Thymus (tissue), 14 donors: ENCODE results near the gene TMTC4. TPM values are rescaled to one million over a fixed set of nuclear protein-coding genes. Genes with fewer than 3 reads are reported as not detected.
"Not testable (repeated sequence)": the region's sequence is repeated elsewhere in the genome, so short reads cannot be mapped to it uniquely, and the experiment has no call there.

Source experiments
- DNase-seq, 9 donors: peaks; one replicate each; pipeline ENCODE4 v3.0.0-alpha.2; 2013; ENCODE audit warnings: low spot score in 9 of 9, low read depth in 6 of 9, missing footprints in 1 of 9
- H3K27ac ChIP-seq, 2 donors: one replicate each; pipeline ENCODE4 v1.5.1; 2013; ENCODE audit warnings: control low read depth in 1 of 2, low read depth in 1 of 2, low read length in 1 of 2, mild to moderate bottlenecking in 1 of 2, moderate library complexity in 1 of 2
- H3K27me3 ChIP-seq, 2 donors: one replicate each; pipeline ENCODE4 v1.5.1; 2013; ENCODE audit warnings: low read length in 1 of 2; ENCODE audit not compliant: control insufficient read depth in 2 of 2, insufficient read depth in 1 of 2
- H3K36me3 ChIP-seq, 2 donors: one replicate each; pipeline ENCODE4 v1.5.1; 2013; ENCODE audit warnings: low read length in 1 of 2, mild to moderate bottlenecking in 1 of 2, moderate library complexity in 1 of 2; ENCODE audit not compliant: control insufficient read depth in 2 of 2, insufficient read depth in 2 of 2
- H3K4me1 ChIP-seq, 2 donors: one replicate each; pipeline ENCODE4 v1.5.1; 2013; ENCODE audit warnings: low read length in 2 of 2; ENCODE audit not compliant: control insufficient read depth in 2 of 2, insufficient read depth in 2 of 2
- H3K4me3 ChIP-seq, 2 donors: one replicate each; pipeline ENCODE4 v1.5.1; 2013; ENCODE audit warnings: low read length in 2 of 2, control low read depth in 1 of 2, mild to moderate bottlenecking in 1 of 2
- H3K9me3 ChIP-seq, 2 donors: one replicate each; pipeline ENCODE4 v1.5.1; 2013; ENCODE audit warnings: low read length in 1 of 2, mild to moderate bottlenecking in 1 of 2; ENCODE audit not compliant: control insufficient read depth in 2 of 2, insufficient read depth in 1 of 2
- WGBS: extraction: QIAGEN DNeasy Blood & Tissue Kit; methylation state at CpG from one replicate; pipeline ENCODE4 v1.1.7; 2013; 5-methylcytosine and 5-hydroxymethylcytosine counted together
- long read RNA-seq, 10 donors: transcript quantifications; one replicate each; lab custom pipeline, GENCODE V29; 2026
- polyA plus RNA-seq: library from polyadenylated mRNA; stranded (reverse); fragments of 200-250 nt; gene quantifications from one replicate; pipeline ENCODE4 v1.2.3, GENCODE V29; 2013
- total RNA-seq: library from RNA; stranded (reverse); fragments of 120-200 nt; gene quantifications from one replicate; pipeline ENCODE4 v1.2.4, GENCODE V29; 2013
- donor health status: healthy.

Gene TMTC4
- total RNA-seq: 11.7 TPM
- polyA plus RNA-seq: 8.8 TPM
- long read RNA-seq, donor 1: 0 reads
- long read RNA-seq, donor 2: 0 reads
- long read RNA-seq, donor 3: 0 reads
- long read RNA-seq, donor 4: 0 reads
- long read RNA-seq, donor 5, partial matches to known transcripts: 0 of 3 reads
- long read RNA-seq, donor 5, other reads (novel, unspliced or antisense): 0 of 3 reads
- long read RNA-seq, donor 6, partial matches to known transcripts: 0 of 1 reads
- long read RNA-seq, donor 6, other reads (novel, unspliced or antisense): 0 of 1 reads
- long read RNA-seq, donor 7: 0 reads
- long read RNA-seq, donor 8, partial matches to known transcripts: 0 of 1 reads
- long read RNA-seq, donor 8, other reads (novel, unspliced or antisense): 0 of 1 reads
- long read RNA-seq, donor 9: 0 reads
- long read RNA-seq, donor 10: 0 reads

GRCh38 chr13:100674572-100674871 lies at the start of gene TMTC4:
Gene TMTC4, minus strand, starts transcription at chr13:100674795. Its CDS starts 4,433 bp downstream, at chr13:100670362.
- Histone ChIP-seq H3K4me3 (peak within 1 kb of the TSS; percentile 81 to 92), H3K27me3 (peaks cover 3 to 4% of the 10 kb centered on the region in 2 donors), H3K27ac (peak within 1 kb of the TSS; percentile 80 to 83), H3K36me3 (peaks cover 2 to 9% of the 10 kb centered on the region in 2 donors), H3K4me1 (peaks cover 8 to 17% of the 10 kb centered on the region in 2 donors), H3K9me3 (no peaks in the 10 kb centered on the region)
- DNase-seq: no peak
- WGBS: under 1% methylated on average over 45 of the region's 45 CpGs

GRCh38 chr13:100722517-100722916 lies 47.9 kb upstream of the TMTC4 start:
- no peak overlapping the region for H3K27ac ChIP-seq
- WGBS: 86% methylated on average over 7 of the region's 7 CpGs
- no peaks in the 10 kb centered on the region for H3K4me1 ChIP-seq
- no peak overlapping the region for H3K4me3 ChIP-seq
- H3K9me3 ChIP-seq: peaks cover 2 to 3% of the 10 kb centered on the region in 2 donors
- H3K36me3 ChIP-seq: no peaks in the 10 kb centered on the region
- H3K27me3 ChIP-seq: peaks cover 0 to 2% of the 10 kb centered on the region in 2 donors
- DNase-seq: no peak

- 21% methylated on average over 6 of the region's 6 CpGs for WGBS
- Histone ChIP-seq H3K27ac (no peak overlapping the region), H3K4me1 (no peaks in the 10 kb centered on the region), H3K9me3 (peaks cover 2 to 3% of the 10 kb centered on the region in 2 donors), H3K36me3 (no peaks in the 10 kb centered on the region), H3K4me3 (no peak overlapping the region), H3K27me3 (peaks cover 0 to 2% of the 10 kb centered on the region in 2 donors)
- peak; percentile 3 to 63 (median 35) for DNase-seq
Observed at GRCh38 chr13:100721885-100722512, 47.4 kb upstream of the TMTC4 start.

- no peak overlapping the region for H3K4me3 ChIP-seq
- no peak overlapping the region for H3K27ac ChIP-seq
- H3K4me1 ChIP-seq: no peaks in the 10 kb centered on the region
- H3K36me3 ChIP-seq: no peaks in the 10 kb centered on the region
- no peaks in the 10 kb centered on the region for H3K27me3 ChIP-seq
- peaks cover 2 to 3% of the 10 kb centered on the region in 2 donors for H3K9me3 ChIP-seq
- 95% methylated on average over 7 of the region's 7 CpGs for WGBS
- no peak for DNase-seq
Observed at GRCh38 chr13:100715604-100716003, 41.0 kb upstream of the TMTC4 start.

- 88% methylated on average over 2 of the region's 2 CpGs for WGBS
- Histone ChIP-seq H3K36me3 (no peaks in the 10 kb centered on the region), H3K4me1 (no peaks in the 10 kb centered on the region), H3K9me3 (no peaks in the 10 kb centered on the region), H3K27me3 (no peaks in the 10 kb centered on the region), H3K4me3 (no peak overlapping the region), H3K27ac (no peak overlapping the region)
- DNase-seq: no peak
Observed at GRCh38 chr13:100714478-100714877, 39.9 kb upstream of the TMTC4 start.

GRCh38 chr13:100710176-100710575 lies 35.6 kb upstream of the TMTC4 start:
- no peaks in the 10 kb centered on the region for H3K9me3 ChIP-seq
- no peak overlapping the region for H3K27ac ChIP-seq
- DNase-seq: no peak
- H3K36me3 ChIP-seq: no peaks in the 10 kb centered on the region
- no peak overlapping the region for H3K4me3 ChIP-seq
- no peaks in the 10 kb centered on the region for H3K27me3 ChIP-seq
- H3K4me1 ChIP-seq: no peaks in the 10 kb centered on the region
- WGBS: 95% methylated on average over 5 of the region's 5 CpGs

- Histone ChIP-seq H3K4me3 (no peak overlapping the region), H3K4me1 (no peaks in the 10 kb centered on the region), H3K9me3 (no peaks in the 10 kb centered on the region), H3K36me3 (no peaks in the 10 kb centered on the region), H3K27me3 (no peaks in the 10 kb centered on the region), H3K27ac (no peak overlapping the region)
- WGBS: 86% methylated on average over 12 of the region's 12 CpGs
- no peak for DNase-seq
Observed at GRCh38 chr13:100707818-100708740, 33.5 kb upstream of the TMTC4 start.

- whole genome bisulfite sequencing: 75% methylated on average over 6 of the region's 16 CpGs
- not testable (repeated sequence) for DNase-seq, H3K9me3 ChIP-seq
Observed at GRCh38 chr13:100698331-100698730, 23.7 kb upstream of the TMTC4 start.

GRCh38 chr13:100695509-100695773 lies 20.8 kb upstream of the TMTC4 start:
- 97% methylated on average over 2 of the region's 2 CpGs for WGBS
- Histone ChIP-seq H3K27ac (no peak overlapping the region), H3K4me1 (no peaks in the 10 kb centered on the region), H3K36me3 (no peaks in the 10 kb centered on the region), H3K9me3 (peaks cover 0 to 2% of the 10 kb centered on the region in 2 donors), H3K4me3 (no peak overlapping the region), H3K27me3 (no peaks in the 10 kb centered on the region)
- DNase-seq: no peak

More at GRCh38 chr13:100698331-100698730, 23.7 kb upstream of the TMTC4 start:
- H3K4me3 ChIP-seq, H3K27ac ChIP-seq, H3K4me1 ChIP-seq, H3K27me3 ChIP-seq, H3K36me3 ChIP-seq: not testable (repeated sequence)
